ENCODE results near the gene PTPN4.
"Not testable (repeated sequence)": the region's sequence is repeated elsewhere in the genome, so short reads cannot be mapped to it uniquely, and the experiment has no call there.

The PTPN4 gene

DNA sequence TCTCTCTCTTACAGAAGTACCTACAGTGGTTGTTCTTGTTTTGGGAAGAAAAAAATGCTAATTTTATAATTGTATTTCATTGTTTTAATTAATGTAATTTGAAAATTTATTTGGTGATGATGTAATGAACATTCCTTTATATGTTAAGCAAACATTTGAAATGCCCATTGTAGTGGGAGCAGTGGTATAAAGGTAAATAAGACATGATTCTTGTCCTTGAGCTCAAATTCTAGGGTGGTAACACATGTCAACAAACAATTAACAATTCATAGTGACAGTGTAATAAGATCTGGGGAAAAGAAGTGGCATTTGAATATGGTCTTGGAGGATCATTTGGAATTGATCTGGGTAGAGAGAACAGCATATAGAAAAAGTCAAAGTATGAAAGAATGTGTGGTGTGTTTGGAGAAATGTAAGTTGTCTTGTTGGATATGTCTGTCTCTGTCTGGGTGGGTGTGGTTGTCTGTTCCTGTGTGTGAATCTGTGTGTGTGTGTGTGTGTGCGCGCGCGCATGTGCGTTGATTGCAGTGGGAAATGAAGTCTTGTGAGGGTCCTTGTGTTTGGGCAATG lies 5.8 kb downstream of the PTPN4 start:
- DNase-seq: no peak

DNA sequence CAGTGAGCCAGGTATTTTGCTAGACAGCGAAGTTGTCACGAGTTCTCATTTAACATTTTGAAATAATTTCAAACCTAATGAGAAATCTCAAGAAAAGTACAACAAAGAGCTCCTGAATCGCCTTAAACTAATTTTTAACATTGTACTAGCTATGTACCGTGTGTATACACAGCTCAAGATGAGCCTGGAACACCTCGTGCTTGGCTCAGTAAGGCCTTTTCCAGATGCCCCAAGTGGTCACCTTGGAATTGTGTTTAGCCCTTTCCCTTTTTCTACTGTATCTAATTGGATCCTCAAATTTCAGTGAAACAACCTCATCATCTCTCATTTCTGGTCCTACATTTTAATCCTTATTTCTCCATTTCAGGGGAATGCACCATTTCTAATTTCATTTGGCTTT lies 7.2 kb downstream of the PTPN4 start:
- no peak for DNase-seq

DNA sequence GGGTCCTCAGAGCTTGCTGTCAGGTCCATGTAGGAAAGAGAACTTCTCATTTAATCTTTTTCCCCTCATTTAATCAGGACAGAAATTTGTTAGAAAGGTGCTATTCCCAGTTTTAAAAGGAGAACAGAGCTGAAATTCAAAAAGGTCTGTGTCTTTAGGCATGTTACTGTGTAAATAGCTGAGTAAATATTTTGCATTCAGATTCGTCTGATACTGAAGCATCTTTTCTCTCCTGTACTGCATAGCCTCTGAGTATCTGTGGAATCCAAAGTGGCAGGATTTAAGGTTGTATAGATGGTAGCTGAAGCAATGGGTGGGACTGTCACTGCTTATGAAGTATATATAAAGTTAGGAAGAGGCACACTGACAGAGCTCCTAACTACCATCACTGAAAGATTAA lies 9.0 kb downstream of the PTPN4 start:
- no peak for DNase-seq

DNA sequence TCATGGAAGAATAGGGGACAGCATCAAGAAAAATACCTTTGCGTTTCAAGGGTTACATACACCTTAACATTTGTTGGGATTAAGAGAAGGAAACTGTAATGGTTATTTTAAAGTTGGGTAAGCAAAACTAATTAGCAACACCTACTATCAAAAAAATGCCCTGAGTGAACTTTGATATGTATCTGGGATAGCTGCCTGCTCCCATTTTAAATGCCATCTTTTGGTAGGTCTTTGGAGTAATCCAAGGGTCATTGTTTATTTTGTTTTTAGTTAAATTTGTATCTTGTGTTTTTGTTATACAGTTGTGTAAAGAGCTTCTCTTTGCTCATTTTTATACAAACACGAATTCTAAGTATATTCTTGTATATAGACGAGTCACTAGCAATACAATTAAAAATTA lies 9.9 kb downstream of the PTPN4 start:
- DNase-seq: no peak

DNA sequence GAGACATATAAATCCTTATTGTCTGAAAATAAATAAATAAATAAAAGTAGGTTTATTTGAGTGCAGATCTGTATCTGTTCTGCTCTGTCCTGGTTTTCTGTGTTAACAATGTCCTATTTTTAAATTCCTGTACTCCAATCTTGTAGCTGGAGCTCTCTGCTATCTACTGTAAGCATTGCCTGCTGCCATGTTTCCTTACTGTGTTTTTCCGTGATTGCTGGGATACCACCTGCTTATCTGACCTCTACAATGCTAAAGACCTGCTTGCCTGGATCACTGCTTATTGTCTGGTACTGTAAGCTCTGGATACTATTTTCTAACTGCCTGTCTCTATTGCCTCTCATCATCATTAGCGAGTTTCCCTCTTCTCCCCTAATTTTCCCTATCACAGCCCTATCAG lies 11.6 kb downstream of the PTPN4 start:
- DNase-seq: no peak

DNA sequence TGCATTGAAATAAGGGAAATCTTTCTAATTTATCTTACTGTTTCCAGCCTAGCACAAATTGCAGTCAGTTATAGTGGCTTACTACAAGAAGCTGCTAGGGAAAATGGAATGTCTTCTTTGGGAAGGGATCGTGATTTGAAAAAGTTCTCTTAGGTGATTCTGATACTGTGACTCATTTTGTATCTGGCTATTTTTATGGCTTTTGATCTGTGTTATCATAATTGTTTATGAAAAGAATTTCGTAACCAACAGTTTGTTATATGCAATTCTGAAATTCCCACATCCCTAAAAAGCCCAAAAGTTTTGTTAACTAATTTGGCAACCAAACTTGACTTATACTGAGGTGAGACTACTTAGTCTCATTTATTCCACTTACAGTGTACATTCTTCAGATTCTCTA lies 12.4 kb downstream of the PTPN4 start:
- DNase-seq: peak; percentile 46

DNA sequence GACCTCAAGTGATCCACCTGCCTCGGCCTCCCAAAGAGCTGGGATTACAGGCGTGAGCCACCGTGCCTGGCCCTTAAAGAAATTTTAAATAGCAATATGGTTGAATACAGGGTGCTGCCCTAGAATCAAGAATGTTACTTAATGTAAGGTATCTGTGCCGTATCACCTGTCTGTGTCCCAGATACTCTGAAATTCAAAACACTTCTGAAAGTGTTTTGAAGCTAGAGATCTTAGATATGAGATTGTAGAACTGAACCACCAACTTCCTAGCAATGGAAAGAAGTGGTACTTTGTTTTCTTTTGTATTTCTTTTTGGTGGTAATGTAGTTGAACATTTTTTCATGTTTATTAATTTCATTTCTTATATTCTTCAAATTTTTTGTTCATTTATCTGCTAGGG lies 13.0 kb downstream of the PTPN4 start:
- no peak for DNase-seq

GRCh38 chr2:119774026-119774425 lies 14.3 kb downstream of the PTPN4 start:
- no peak for DNase-seq

DNA sequence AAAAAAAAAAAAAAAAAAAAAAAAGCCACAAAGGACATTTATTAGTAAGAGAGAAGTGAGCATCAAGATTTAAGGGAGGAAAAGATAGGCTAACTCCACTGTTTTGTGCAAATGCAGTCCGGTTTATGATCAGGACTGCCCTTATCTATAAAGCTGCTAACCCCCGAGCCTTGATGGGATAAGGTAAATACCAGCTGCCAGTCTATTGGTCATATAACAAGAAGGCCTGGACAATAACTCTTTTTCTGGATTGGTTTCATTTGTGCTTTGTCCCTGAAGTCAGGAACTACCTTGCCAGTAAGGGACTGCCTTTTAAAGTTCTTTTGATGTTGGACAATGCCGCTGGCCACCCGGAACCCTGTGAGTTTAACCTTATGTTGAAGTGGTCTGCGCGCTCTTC lies 15.4 kb downstream of the PTPN4 start:
- DNase-seq: no peak

- DNase-seq: no peak
Measured at GRCh38 chr2:119782308-119783027, 22.7 kb downstream of the PTPN4 start.

DNA sequence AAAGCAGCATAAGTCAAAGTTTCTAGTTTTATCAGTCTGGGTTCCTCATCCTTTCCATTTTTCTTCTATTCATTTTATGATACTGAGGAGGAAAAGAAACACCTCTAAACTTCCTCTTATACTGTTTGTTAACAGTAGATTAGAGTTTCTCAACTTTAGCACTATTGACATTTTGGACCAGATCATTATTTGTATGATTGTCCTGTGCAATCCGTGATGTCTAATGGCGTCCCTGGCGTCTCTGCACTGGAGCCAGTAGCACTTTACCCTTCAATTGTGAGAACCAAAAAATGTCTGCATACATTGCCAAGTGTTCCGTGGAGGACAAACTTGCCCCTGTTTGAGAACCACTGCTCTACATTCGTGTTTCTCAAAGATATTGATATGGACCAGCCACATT lies 25.2 kb downstream of the PTPN4 start:
- DNase-seq: no peak

DNA sequence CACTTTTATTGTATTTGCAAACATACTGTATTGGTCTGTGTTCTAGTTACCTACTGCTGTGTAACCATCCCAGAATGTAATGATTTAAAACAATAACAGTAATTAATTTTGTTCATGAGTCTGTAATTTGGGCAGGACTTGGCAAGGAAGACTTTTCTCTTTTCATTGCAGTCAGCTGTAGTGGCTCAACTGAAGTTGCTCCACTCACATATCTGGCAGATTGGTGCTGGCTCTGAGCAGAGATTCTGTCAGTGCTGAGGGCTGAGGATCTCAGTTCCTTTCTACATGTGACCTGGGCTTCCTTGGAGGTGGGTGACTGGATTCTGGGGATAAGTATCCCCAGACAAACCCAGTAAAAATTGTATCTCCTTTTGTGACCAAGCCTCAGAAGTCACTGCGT lies 26.6 kb downstream of the PTPN4 start:
- DNase-seq: no peak

GRCh38 chr2:119788752-119789151 lies 29.0 kb downstream of the PTPN4 start:
- no peak for DNase-seq

DNA sequence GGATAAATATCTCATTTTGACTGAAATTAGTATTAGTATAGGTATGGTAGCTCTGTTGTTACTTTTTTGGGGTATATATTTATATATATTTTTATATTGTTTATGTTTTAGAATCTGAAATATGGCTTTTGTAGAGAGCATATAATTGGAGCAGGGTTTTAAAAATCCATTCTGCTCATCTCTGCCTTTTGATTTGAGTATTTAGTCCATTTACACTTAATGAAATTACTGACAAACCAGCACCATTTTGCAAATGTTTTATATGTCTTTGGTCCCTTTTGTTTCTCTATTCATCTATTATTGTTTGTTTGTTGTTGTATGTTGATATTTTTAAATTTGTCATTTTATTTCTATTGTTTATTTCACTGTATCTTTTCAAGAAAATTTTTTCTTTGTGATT lies 30.7 kb downstream of the PTPN4 start:
- no peak for DNase-seq

- DNase-seq: no peak
Measured at GRCh38 chr2:119792907-119793312, 33.2 kb downstream of the PTPN4 start.

- DNase-seq: no peak
Measured at GRCh38 chr2:119794237-119794636, 34.5 kb downstream of the PTPN4 start.

GRCh38 chr2:119795309-119796303 lies 35.9 kb downstream of the PTPN4 start:
- DNase-seq: no peak

GRCh38 chr2:119800376-119800902 lies 40.7 kb downstream of the PTPN4 start:
- DNase-seq: no peak

- DNase-seq: no peak
Measured at GRCh38 chr2:119801040-119801439, 41.3 kb downstream of the PTPN4 start.

DNA sequence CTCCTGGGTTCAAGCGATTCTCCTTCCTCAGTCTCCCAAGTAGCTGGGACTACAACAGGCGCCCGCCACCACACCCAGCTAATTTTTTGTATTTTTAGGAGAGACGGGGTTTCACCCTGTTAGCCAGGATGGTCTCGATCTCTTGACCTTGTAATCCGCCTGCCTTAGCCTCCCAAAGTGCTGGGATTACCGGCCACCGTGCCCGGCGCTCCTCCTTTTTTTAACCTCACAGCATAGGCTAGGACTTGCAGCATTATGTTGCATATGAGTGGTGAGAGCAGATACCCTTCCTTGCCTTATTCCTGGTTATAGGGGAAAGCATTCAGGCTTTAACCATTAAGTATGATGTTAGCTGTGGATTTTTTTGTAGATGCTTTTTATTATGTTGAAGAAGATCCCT lies 42.3 kb downstream of the PTPN4 start:
- DNase-seq: not testable (repeated sequence)

DNA sequence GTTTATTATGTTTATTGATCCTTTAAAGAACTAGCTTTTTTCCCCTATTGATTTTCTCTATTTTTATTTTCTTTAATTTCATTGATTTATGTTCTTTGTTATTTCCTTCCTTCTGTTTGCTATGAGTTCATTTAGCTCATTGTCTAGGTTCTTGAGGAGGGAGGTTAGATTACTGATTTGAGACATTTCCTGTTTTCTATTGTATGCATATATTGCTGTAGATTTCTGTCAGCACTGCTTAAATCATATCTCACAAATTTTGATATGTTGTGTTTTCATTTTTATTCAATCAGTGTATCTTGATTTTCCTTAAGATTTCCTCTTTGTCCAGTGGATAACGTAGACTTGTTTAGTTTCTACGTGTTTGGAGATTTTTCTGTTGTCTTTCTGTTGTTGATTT lies 43.4 kb downstream of the PTPN4 start:
- no peak for DNase-seq

DNA sequence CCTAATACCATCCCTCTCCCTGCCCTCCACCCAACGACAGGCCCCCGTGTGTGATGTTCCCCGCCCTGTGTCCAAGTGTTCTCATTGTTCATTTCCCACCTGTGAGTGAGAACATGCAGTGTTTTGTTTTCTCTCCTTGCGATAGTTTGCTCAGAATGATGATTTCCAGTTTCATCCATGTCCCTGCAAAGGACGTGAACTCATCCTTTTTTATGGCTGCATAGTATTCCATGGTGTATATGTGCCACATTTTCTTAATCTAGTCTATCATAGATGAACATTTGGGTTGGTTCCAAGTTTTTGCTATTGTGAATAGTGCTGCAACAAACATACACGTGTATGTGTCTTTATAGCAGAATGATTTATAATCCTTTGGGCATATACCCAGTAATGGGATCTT lies 44.7 kb downstream of the PTPN4 start:
- not testable (repeated sequence) for DNase-seq

DNA sequence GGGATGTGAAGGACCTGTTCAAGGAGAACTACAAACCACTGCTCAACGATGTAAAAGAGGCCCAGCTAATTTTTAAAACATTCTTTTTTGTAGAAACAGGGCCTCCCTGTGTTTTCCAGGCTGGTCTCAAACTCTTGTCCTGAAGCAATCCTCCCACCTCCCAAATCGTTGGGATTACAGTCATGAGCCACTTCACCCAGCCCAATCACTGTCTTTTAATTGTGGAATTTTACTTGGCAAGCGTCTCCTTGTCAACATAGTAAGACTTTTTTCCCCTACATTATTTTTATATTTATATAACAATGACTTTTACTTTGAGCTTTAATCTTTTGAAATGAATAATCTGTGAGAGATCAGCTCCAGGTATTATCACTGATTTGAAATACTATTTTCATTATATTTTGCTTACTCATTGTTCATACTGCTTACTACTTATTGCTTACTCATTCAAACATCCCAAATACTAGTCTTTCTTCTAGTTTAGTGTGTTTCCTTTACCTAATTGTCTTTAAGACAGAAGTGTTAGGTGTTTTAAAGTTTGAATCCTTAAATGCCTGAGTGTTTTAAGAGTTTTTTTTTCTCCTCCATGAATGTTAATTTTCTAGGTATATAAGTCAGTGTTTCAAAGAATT lies 48.9 kb downstream of the PTPN4 start:
- no peak for DNase-seq
